Sigmoid colon (tissue), 4 donors: ENCODE data around the gene PCLO.

ENCODE experiments used
- EP300 ChIP-seq, 4 donors: sonication (generic); formaldehyde crosslinking; IDR thresholded peaks; one replicate each; pipeline ENCODE4 v1.6.1; 2017; ENCODE audit warnings: antibody characterized with exemption in 4 of 4
- POLR2AphosphoS5 ChIP-seq, 4 donors: sonication (generic); formaldehyde crosslinking; IDR thresholded peaks; one replicate each; pipeline ENCODE4 v1.6.1; 2017; ENCODE audit warnings: antibody characterized with exemption in 4 of 4
- TF ChIP-seq, protein P1 (sequence below), 4 experiments: fragments of 450-650 bp in 3 of 4; fragments of 200-600 bp in 1 of 4; IDR thresholded peaks; one replicate each; pipeline ENCODE4 v1.5.1; 2016 to 2019; ENCODE audit warnings: antibody characterized with exemption in 4 of 4, mild to moderate bottlenecking in 3 of 4, moderate library complexity in 2 of 4

- TF ChIP-seq EP300 (IDR thresholded peaks at IDR 0.05) = no peak
- TF ChIP-seq POLR2AphosphoS5 (IDR thresholded peaks at IDR 0.05) = no peak
- TF ChIP-seq, protein P1, sequence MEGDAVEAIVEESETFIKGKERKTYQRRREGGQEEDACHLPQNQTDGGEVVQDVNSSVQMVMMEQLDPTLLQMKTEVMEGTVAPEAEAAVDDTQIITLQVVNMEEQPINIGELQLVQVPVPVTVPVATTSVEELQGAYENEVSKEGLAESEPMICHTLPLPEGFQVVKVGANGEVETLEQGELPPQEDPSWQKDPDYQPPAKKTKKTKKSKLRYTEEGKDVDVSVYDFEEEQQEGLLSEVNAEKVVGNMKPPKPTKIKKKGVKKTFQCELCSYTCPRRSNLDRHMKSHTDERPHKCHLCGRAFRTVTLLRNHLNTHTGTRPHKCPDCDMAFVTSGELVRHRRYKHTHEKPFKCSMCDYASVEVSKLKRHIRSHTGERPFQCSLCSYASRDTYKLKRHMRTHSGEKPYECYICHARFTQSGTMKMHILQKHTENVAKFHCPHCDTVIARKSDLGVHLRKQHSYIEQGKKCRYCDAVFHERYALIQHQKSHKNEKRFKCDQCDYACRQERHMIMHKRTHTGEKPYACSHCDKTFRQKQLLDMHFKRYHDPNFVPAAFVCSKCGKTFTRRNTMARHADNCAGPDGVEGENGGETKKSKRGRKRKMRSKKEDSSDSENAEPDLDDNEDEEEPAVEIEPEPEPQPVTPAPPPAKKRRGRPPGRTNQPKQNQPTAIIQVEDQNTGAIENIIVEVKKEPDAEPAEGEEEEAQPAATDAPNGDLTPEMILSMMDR (IDR thresholded peaks at IDR 0.05) = no peak
Measured at GRCh38 chr7:83053965-83054364, 108.7 kb downstream of the PCLO start.
